ENCODE measurements around the gene DDO. TPM values are rescaled to one million over a fixed set of nuclear protein-coding genes. Genes with fewer than 3 reads are reported as not detected.

DDO gene
- total and polyA plus RNA-seq, 2 experiments from 2014 or later = 0.27 to 0.56 TPM

- no peak for DNase-seq (ENCODE audit: low read depth in 1 of 2, low spot score in 1 of 2)
- H3K9me3 ChIP-seq (ENCODE audit: low read depth) = no peaks in the 10 kb centered on the region
- peaks cover 21% of the 10 kb centered on the region for H3K4me1 ChIP-seq (ENCODE audit: low read depth)
- TF ChIP-seq, protein P1, sequence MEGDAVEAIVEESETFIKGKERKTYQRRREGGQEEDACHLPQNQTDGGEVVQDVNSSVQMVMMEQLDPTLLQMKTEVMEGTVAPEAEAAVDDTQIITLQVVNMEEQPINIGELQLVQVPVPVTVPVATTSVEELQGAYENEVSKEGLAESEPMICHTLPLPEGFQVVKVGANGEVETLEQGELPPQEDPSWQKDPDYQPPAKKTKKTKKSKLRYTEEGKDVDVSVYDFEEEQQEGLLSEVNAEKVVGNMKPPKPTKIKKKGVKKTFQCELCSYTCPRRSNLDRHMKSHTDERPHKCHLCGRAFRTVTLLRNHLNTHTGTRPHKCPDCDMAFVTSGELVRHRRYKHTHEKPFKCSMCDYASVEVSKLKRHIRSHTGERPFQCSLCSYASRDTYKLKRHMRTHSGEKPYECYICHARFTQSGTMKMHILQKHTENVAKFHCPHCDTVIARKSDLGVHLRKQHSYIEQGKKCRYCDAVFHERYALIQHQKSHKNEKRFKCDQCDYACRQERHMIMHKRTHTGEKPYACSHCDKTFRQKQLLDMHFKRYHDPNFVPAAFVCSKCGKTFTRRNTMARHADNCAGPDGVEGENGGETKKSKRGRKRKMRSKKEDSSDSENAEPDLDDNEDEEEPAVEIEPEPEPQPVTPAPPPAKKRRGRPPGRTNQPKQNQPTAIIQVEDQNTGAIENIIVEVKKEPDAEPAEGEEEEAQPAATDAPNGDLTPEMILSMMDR (IDR thresholded peaks at IDR 0.05; ENCODE audit: low read depth, low read length) = no peak
- no peaks in the 10 kb centered on the region for H3K27me3 ChIP-seq
- no peaks in the 10 kb centered on the region for H3K36me3 ChIP-seq
- no peak overlapping the region for H3K4me3 ChIP-seq
- H3K27ac ChIP-seq = no peak overlapping the region
These were observed 4.9 kb downstream of the DDO start for GRCh38 chr6:110410511-110410910.

DNA sequence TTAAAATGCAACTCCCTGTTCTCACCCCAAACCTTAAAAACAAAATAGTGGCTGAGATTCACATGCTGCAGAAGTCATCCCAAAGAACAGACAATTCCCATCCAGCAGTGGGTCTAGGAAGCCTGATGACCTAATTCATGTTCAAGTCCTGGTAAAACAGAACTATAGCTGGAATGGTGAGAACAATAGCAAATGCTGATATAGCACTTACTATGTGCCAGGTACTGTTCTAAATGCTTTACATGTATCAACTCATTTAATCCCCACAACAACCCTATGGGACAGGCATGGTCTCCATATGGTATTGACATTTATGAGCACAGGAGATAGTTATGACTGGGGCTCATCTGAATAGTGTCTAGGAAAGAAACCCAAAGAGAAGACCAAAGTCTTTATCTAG, 5.6 kb downstream of the DDO start:
- Histone ChIP-seq H3K9me3 (ENCODE audit: low read depth) (no peaks in the 10 kb centered on the region), H3K4me1 (ENCODE audit: low read depth) (peaks cover 14% of the 10 kb centered on the region), H3K27me3 (no peaks in the 10 kb centered on the region), H3K4me3 (no peak overlapping the region), H3K27ac (no peak overlapping the region), H3K36me3 (no peaks in the 10 kb centered on the region)
- DNase-seq (ENCODE audit: low read depth in 1 of 2, low spot score in 1 of 2) = no peak
- TF ChIP-seq, protein P1 (IDR thresholded peaks at IDR 0.05; ENCODE audit: low read depth, low read length) = no peak

DNA sequence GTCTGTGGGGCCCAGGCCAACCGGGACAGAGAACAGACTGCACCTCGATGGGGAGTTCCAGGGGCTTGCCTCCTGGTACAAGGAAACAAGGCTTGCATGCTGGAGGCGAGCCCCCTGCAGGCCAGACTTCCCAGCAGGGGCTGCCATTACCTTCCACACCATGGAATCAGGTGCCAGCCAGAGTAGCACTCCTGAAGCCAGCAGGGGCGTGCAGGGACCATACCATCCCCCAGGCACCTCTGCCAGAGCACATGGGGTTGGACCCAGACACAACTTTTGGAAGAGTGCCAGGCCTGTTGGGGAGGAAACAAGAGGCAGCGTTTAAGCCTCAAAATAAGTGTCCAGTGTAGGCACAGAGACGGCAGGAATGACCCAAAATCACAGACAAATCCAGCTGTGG, 6.5 kb downstream of the DDO start:
- Histone ChIP-seq H3K9me3 (ENCODE audit: low read depth) (no peaks in the 10 kb centered on the region), H3K27ac (no peak overlapping the region), H3K27me3 (no peaks in the 10 kb centered on the region), H3K36me3 (no peaks in the 10 kb centered on the region), H3K4me1 (ENCODE audit: low read depth) (peaks cover 9% of the 10 kb centered on the region), H3K4me3 (no peak overlapping the region)
- DNase-seq (ENCODE audit: low read depth in 1 of 2, low spot score in 1 of 2) = no peak
- TF ChIP-seq, protein P1 (IDR thresholded peaks at IDR 0.05; ENCODE audit: low read depth, low read length) = no peak

GRCh38 chr6:110404607-110405006, 10.8 kb downstream of the DDO start:
- H3K4me1 ChIP-seq (ENCODE audit: low read depth) = peaks cover 3% of the 10 kb centered on the region
- TF ChIP-seq, protein P1 (IDR thresholded peaks at IDR 0.05; ENCODE audit: low read depth, low read length) = no peak
- peak; percentile 25 to 38 for DNase-seq (ENCODE audit: low read depth in 1 of 2, low spot score in 1 of 2)
- H3K9me3 ChIP-seq (ENCODE audit: low read depth) = no peaks in the 10 kb centered on the region
- no peaks in the 10 kb centered on the region for H3K36me3 ChIP-seq
- no peaks in the 10 kb centered on the region for H3K27me3 ChIP-seq
- H3K4me3 ChIP-seq = no peak overlapping the region
- no peak overlapping the region for H3K27ac ChIP-seq

- Histone ChIP-seq H3K9me3 (ENCODE audit: low read depth) (no peaks in the 10 kb centered on the region), H3K36me3 (no peaks in the 10 kb centered on the region), H3K27me3 (no peaks in the 10 kb centered on the region), H3K27ac (no peak overlapping the region), H3K4me1 (ENCODE audit: low read depth) (peaks cover 3% of the 10 kb centered on the region), H3K4me3 (no peak overlapping the region)
- no peak for DNase-seq (ENCODE audit: low read depth in 1 of 2, low spot score in 1 of 2)
- TF ChIP-seq, protein P1 (IDR thresholded peaks at IDR 0.05; ENCODE audit: low read depth, low read length) = no peak
These were observed 13.7 kb downstream of the DDO start for GRCh38 chr6:110401585-110402176.
